H1 (cell line): ENCODE measurements around the gene DAGLA. TPM values are rescaled to one million over a fixed set of nuclear protein-coding genes. Genes with fewer than 3 reads are reported as not detected.

ENCODE experiments used
- BCL11A ChIP-seq, 2 experiments: IDR thresholded peaks; one replicate each; pipeline ENCODE4 v1.6.1; 2011; ENCODE audit warnings: low read depth in 2 of 2, low read length in 2 of 2, mild to moderate bottlenecking in 2 of 2
- CEBPB ChIP-seq: IDR thresholded peaks from 2 replicates; pipeline ENCODE4 v1.6.1; 2012; ENCODE audit warnings: low read depth, low read length
- RXRA ChIP-seq: IDR thresholded peaks from 2 replicates; pipeline ENCODE4 v1.6.1; 2011; ENCODE audit warnings: low read depth, mild to moderate bottlenecking, low read length, moderate library complexity; ENCODE audit not compliant: insufficient read depth
- polyA plus RNA-seq, 7 experiments: library from polyadenylated mRNA; depleted of rRNA in 3 of 7; stranded (reverse) in 5 of 7; unstranded in 2 of 7; fragments of >200 nt in 5 of 7; fragments of 200-250 nt in 2 of 7; gene quantifications; 1 replicate in 5 of 7; 2 replicates in 1 of 7; 4 replicates in 1 of 7; pipeline versions ENCODE4 v1.2.1 to v1.2.3, GENCODE V29; 2011 to 2013; ENCODE audit warnings: missing spikeins in 2 of 7, mixed read lengths in 2 of 7
- total RNA-seq: library from RNA; stranded (reverse); fragmentation: NEBNext Ultra II Directional; extraction: Animal tissue kit (Norgen Biotek cat#: 25700); gene quantifications from 2 replicates; pipeline ENCODE4 v1.2.1, GENCODE V29; 2021
- TF ChIP-seq, protein P1 (sequence below): IDR thresholded peaks from 2 replicates; pipeline ENCODE4 v1.6.1; 2012; ENCODE audit warnings: low read length, inconsistent platforms

Gene DAGLA
- total and polyA plus RNA-seq, 2 of the 8 experiments (the other 6 are each of a cell fraction or from before 2014, with no cell fraction given), result 3.6 to 6.6 TPM

DNA sequence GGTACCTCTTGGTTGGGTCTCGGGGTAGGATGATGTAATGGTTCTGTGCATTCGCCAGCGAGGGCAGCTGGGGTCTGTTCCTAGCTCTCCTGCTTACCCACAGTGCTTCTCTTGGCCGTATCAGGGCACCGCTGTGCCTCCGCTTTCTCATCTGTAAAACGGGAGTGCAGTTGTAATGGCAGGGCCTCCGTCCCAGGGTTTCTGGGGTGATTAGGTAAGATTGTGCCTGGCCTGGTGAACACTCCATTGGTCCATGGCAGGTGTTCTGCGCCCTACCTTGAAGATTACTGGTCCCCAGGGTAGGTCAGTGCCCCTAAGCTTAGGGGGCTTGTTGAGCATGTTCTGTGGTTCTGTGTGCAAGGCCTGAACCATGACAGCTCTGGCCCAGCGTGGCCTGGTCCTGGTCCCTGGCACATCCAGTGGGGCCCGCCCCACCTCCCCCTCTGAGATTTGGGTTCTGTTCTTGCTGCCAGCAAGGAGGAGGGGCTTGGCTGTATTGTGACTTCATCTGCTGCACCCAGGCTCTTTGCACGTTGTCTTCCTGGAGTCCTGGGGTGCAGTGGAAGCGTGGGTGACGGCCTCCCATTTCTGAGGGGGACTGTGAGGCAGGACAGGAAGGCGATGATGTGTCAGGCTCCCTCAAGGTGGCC is 77.1 kb downstream of the DAGLA start (continued):
- TF ChIP-seq RXRA, result no peak
- TF ChIP-seq BCL11A (IDR thresholded peaks at IDR 0.05; ENCODE audit: low read depth in 2 of 2, low read length in 2 of 2), result no peak
- TF ChIP-seq, protein P1, sequence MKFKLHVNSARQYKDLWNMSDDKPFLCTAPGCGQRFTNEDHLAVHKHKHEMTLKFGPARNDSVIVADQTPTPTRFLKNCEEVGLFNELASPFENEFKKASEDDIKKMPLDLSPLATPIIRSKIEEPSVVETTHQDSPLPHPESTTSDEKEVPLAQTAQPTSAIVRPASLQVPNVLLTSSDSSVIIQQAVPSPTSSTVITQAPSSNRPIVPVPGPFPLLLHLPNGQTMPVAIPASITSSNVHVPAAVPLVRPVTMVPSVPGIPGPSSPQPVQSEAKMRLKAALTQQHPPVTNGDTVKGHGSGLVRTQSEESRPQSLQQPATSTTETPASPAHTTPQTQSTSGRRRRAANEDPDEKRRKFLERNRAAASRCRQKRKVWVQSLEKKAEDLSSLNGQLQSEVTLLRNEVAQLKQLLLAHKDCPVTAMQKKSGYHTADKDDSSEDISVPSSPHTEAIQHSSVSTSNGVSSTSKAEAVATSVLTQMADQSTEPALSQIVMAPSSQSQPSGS, result no peak
- TF ChIP-seq CEBPB, result no peak
